Measurements from ENCODE around the gene NFYB. TPM values are rescaled to one million over a fixed set of nuclear protein-coding genes. Genes with fewer than 3 reads are reported as not detected.

Gene NFYB
- 29.8 and 32.6 TPM in 2 replicates for total RNA-seq

GRCh38 chr12:104137902-104138796 is at the start of gene NFYB:
Gene NFYB (minus strand): TSS chr12:104138210. CDS start chr12:104135453, 2,757 bp downstream.

Small RNAs within 50 kb of the gene (small RNA-seq; reads per million reads assigned to genes)
- not detected for gene RNA5SP370

Other genes starting within 250 kb of the NFYB start
- 734 and 747 TPM in 2 replicates for gene HSP90B1, start 207.8 kb downstream of the NFYB start, total RNA-seq
- 22.3 and 23.3 TPM in 2 replicates for gene TDG, start 172.3 kb downstream of the NFYB start, total RNA-seq
- gene GLT8D2, start 88.0 kb downstream of the NFYB start, total RNA-seq, result 64.2 and 70.4 TPM in 2 replicates
- gene HCFC2, start 73.7 kb downstream of the NFYB start, total RNA-seq, result 38.9 and 41.2 TPM in 2 replicates
- 173 and 209 TPM in 2 replicates for gene TXNRD1, start 77.6 kb upstream of the NFYB start, total RNA-seq
- gene EID3, start 165.5 kb upstream of the NFYB start, total RNA-seq, result 9.3 and 18.2 TPM in 2 replicates